GM18505 (cell line): Measurements from ENCODE around the gene CEACAM8.

Source experiments
- ATAC-seq: cut with Tn5 transposase; IDR thresholded peaks from one replicate; pipeline ENCODE4 v1.9.1; 2021; ENCODE audit not compliant: unreplicated experiment
- POLR2A ChIP-seq: IDR thresholded peaks from 4 replicates; pipeline ENCODE4 v1.6.1; 2011; ENCODE audit warnings: borderline replicate concordance; ENCODE audit not compliant: insufficient read depth, insufficient read length; ENCODE audit errors: extremely low read depth

CEACAM8 gene

GRCh38 chr19:42596391-42597072 is 1.8 kb upstream of the CEACAM8 start:
- ATAC-seq, result no peak

DNA sequence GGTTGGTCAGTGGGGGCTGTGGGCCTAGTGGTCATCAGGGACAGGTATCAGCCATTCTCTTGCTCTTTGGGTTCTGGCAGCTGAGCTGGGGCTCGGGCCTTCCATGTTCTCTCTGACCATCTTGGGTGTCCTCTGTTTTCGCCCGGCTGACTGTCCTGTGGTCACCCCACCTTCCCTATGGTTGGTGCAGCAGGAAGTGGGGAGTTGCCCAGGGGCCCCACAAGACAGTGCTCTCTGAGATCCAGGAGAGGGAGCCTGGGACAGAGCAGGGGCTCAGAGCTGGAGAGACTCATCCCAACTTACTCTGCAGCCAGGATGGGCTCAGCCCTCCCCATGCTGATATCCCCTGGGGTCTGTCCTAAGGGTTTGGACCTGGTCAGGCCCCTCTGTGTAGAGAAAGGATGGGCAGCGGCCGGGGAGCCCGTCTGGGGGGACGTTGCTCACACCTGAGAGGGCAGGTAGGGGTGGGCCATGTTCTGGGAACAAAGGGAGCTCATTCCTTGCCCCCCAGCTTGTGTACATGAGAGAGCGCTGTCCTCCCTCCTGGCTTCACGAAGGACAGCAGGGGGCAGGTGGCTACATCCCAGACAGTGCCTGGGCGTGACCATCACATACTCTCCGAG is 937 bp upstream of the CEACAM8 start:
- ATAC-seq, result no peak
- no peak for TF ChIP-seq POLR2A

More at GRCh38 chr19:42596391-42597072, 1.8 kb upstream of the CEACAM8 start:
- no peak for TF ChIP-seq POLR2A

- ATAC-seq, result no peak
These were observed 4.9 kb downstream of the CEACAM8 start for GRCh38 chr19:42589792-42590191.

GRCh38 chr19:42584466-42584865 is 10.3 kb downstream of the CEACAM8 start:
- ATAC-seq, result no peak
- TF ChIP-seq POLR2A, result no peak

More at GRCh38 chr19:42589792-42590191, 4.9 kb downstream of the CEACAM8 start:
- TF ChIP-seq POLR2A, result no peak

DNA sequence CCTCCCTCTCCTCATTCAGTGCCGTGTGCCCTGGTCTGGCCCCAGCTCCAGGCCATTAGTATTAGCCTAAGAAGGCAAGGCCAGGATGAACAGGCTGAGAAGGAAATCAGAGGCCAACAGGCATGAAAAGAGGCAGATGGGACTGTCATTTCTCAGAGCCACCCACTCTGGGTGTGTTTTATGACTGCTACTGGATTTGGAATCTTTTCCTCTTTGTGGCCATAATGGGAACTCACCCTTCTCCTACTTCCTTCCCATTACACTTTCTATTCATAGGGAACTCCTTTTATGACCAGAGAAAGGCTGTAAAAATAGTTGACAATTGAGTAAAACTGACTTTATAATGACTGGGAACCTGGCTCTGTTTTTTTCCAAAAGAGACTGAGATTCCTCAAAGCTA is 17.7 kb downstream of the CEACAM8 start:
- no peak for TF ChIP-seq POLR2A
- no peak for ATAC-seq

- TF ChIP-seq POLR2A, result no peak
- no peak for ATAC-seq
These were observed 18.5 kb downstream of the CEACAM8 start for GRCh38 chr19:42576241-42576640.

DNA sequence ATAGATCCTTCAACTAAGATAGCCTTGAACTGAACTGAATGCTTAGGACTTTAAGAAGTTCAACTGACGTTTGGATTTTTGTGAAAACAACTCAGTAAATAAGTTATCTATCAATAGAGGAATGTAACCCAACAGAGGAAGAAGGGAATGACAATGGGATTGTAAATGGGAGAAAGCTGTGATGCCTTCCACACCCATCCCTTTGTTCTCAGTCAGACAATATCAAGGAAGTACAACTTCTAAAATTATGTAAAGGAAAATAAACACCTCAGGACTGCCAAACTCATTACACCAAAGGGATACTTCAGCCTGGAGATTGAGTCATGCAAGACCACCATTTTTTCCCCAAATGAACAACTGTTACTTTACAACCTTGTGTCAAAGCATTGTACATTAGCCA is 21.1 kb downstream of the CEACAM8 start:
- no peak for TF ChIP-seq POLR2A
- no peak for ATAC-seq

- no peak for ATAC-seq
- no peak for TF ChIP-seq POLR2A
These were observed 23.6 kb downstream of the CEACAM8 start for GRCh38 chr19:42571116-42571515.

GRCh38 chr19:42569193-42569592 is 25.5 kb downstream of the CEACAM8 start:
- ATAC-seq, result no peak
- no peak for TF ChIP-seq POLR2A

DNA sequence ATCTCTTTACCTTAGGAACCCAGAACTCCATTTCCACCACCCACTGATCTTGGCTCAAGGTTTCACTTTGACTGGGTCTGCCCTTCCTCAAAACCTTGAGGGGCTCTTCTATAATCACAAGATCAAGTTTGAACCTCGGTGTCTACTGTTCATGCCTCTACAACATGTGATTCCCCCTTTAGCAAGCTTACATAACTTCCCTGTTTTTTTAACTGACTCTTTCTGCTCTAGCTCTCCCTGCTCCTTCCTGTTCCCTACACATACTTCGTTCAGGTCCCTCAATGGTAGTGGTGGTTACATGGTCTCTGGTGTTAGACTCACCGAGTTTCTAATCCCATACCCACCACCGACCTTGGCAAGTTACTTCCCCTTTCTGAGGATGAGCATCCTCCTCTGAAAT is 26.7 kb downstream of the CEACAM8 start:
- ATAC-seq, result no peak
- TF ChIP-seq POLR2A, result no peak

DNA sequence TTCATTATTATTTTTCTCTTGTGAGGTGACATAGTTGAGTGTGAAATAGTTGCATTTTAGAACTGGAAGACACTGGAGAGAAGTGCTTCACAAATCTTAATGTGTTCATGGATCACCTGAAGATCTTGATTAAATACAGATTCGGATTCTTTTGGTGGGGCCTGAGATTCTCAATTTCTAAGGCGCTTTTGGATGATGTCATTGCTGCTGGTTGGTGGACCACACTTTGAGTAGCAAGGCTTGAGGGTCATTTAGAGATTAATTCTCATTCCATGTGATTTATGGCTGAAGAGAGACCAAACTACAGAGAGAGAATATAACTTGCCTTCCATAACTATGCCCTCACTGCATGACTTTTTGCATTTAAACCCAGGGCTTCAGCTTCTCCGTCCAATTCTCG is 27.2 kb downstream of the CEACAM8 start:
- no peak for TF ChIP-seq POLR2A
- ATAC-seq, result no peak

DNA sequence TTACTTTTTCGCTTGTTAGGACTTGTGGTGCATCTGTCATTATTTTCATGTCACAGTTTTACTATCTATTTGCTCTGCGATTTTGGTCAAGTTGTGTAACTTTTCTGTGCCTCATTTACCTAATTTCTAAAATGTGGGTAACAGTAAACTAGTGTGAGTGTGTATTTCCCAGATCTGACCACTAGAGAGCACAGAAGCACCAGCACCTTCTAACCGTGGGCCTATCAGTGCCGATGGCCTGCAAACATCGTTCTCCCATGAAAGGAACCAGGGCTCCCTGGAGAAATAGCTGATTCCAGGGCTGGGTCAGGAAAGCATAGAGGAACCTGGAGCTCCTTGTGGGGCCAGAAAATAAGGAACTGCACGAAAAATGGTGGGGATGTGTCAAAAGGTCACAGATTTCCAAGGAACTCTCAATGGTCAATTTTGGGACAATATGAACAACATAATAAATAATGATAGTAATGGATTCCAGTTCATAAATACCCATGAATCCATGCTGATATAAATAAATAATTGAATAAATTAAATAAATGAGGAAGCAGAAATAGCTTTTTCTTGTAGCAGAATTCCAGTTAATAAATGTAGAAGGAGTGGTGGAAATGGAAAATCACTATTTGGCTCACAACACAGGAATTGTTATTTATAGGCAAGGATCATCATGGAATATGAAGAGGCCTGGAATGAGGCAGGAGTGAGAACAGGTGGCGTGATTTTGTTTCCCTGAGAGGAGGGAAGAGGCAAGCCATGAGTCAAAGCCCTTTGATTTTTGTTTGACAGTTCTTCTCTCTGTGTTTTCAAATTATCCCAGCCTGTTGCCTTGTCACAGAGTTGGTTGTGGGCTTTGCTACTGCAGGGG is 31.1 kb downstream of the CEACAM8 start:
- TF ChIP-seq POLR2A, result no peak
- no peak for ATAC-seq

DNA sequence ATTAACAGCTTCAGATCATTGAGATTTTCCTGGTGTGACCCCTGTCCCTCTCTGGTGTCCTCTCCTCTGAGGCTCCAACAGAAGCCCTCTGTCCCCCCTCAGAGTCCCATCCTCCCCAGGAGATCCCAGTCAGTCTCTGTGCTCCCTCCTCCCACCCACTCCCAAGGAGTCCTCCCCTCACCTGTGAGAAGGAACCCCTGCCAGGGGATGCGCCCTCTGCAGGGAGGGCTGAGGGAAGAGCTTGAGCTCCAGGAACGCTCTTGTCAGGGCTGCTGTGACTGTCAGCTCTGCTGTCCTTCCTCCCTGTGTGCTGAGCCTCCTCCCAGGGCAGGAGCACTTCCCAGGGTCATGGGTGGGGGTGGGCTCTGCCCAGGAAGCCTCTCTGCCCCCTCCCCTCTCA is 33.2 kb downstream of the CEACAM8 start:
- TF ChIP-seq POLR2A, result no peak
- no peak for ATAC-seq
